H1 (cell line): Measurements from ENCODE around the gene CAST. TPM values are rescaled to one million over a fixed set of nuclear protein-coding genes. Genes with fewer than 3 reads are reported as not detected.

Experiments
- polyA plus RNA-seq, 7 experiments: library from polyadenylated mRNA; depleted of rRNA in 3 of 7; stranded (reverse) in 5 of 7; unstranded in 2 of 7; fragments of >200 nt in 5 of 7; fragments of 200-250 nt in 2 of 7; gene quantifications; 1 replicate in 5 of 7; 2 replicates in 1 of 7; 4 replicates in 1 of 7; pipeline versions ENCODE4 v1.2.1 to v1.2.3, GENCODE V29; 2011 to 2013; ENCODE audit warnings: missing spikeins in 2 of 7, mixed read lengths in 2 of 7
- total RNA-seq: library from RNA; stranded (reverse); fragmentation: NEBNext Ultra II Directional; extraction: Animal tissue kit (Norgen Biotek cat#: 25700); gene quantifications from 2 replicates; pipeline ENCODE4 v1.2.1, GENCODE V29; 2021

The CAST gene
- total and polyA plus RNA-seq, 2 of the 8 experiments (the other 6 are each of a cell fraction or from before 2014, with no cell fraction given), result 9.0 to 48.2 TPM

Other genes starting within 250 kb of the CAST start
- gene PCSK1, start 229.1 kb upstream of the CAST start, total RNA-seq, result 2.7 and 3.2 TPM in 2 replicates
- gene PCSK1, start 229.1 kb upstream of the CAST start, polyA plus RNA-seq (2011; rRNA removed), result 0.97 and 1.3 TPM in 2 replicates
- gene ERAP1, start 145.6 kb downstream of the CAST start, total RNA-seq, result 15.2 and 17.2 TPM in 2 replicates
- gene ERAP1, start 145.6 kb downstream of the CAST start, polyA plus RNA-seq (2011; rRNA removed), result 15.5 and 16.4 TPM in 2 replicates
- gene ERAP2, start 214.1 kb downstream of the CAST start, total RNA-seq, result not detected in 2 replicates
- 0.03 and 0.14 TPM in 2 replicates for gene ERAP2, start 214.1 kb downstream of the CAST start, polyA plus RNA-seq (2011; rRNA removed)